Astrocyte of the spinal cord (primary cell): ENCODE measurements around the gene GIT1.
A peak's percentile ranks its signal among the peaks of the same experiment; 100 is the strongest.

Source experiments
- DNase-seq: peaks from one replicate; pipeline ENCODE4 v3.0.0; 2011; ENCODE audit warnings: low read depth, low spot score
- H3K4me3 ChIP-seq: 2 replicates; pipeline ENCODE4 v1.5.1; 2011; ENCODE audit warnings: low read depth, mild to moderate bottlenecking, low read length, moderate library complexity
- in situ Hi-C: cut with HindIII; loops from 2 replicates; pipeline ENCODE4 v1.10.0; 2017; ENCODE audit warnings: low sequenced_read_pairs
- TF ChIP-seq, protein P1 (sequence below): IDR thresholded peaks from 2 replicates; pipeline ENCODE4 v1.5.1; 2012; ENCODE audit warnings: low read depth, mild to moderate bottlenecking, low read length, inconsistent platforms

The GIT1 gene

GRCh38 chr17:29583324-29584248 is 5.9 kb downstream of the GIT1 start:
- in situ Hi-C loops, result no loop called here
- DNase-seq, result no peak
- H3K4me3 ChIP-seq, result no peak overlapping the region
- TF ChIP-seq, protein P1, sequence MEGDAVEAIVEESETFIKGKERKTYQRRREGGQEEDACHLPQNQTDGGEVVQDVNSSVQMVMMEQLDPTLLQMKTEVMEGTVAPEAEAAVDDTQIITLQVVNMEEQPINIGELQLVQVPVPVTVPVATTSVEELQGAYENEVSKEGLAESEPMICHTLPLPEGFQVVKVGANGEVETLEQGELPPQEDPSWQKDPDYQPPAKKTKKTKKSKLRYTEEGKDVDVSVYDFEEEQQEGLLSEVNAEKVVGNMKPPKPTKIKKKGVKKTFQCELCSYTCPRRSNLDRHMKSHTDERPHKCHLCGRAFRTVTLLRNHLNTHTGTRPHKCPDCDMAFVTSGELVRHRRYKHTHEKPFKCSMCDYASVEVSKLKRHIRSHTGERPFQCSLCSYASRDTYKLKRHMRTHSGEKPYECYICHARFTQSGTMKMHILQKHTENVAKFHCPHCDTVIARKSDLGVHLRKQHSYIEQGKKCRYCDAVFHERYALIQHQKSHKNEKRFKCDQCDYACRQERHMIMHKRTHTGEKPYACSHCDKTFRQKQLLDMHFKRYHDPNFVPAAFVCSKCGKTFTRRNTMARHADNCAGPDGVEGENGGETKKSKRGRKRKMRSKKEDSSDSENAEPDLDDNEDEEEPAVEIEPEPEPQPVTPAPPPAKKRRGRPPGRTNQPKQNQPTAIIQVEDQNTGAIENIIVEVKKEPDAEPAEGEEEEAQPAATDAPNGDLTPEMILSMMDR, result no peak

- DNase-seq, result no peak
- no peak overlapping the region for H3K4me3 ChIP-seq
- TF ChIP-seq, protein P1, result no peak
- in situ Hi-C loops, result no loop called here
Measured at GRCh38 chr17:29582772-29583171, 6.7 kb downstream of the GIT1 start.

- in situ Hi-C loops, result no loop called here
- TF ChIP-seq, protein P1, result no peak
- no peak for DNase-seq
- no peak overlapping the region for H3K4me3 ChIP-seq
Measured at GRCh38 chr17:29582254-29582765, 7.1 kb downstream of the GIT1 start.

GRCh38 chr17:29581583-29582253 is 7.7 kb downstream of the GIT1 start:
- in situ Hi-C loops, result no loop called here
- H3K4me3 ChIP-seq, result no peak overlapping the region
- no peak for DNase-seq
- TF ChIP-seq, protein P1, result no peak

- H3K4me3 ChIP-seq, result no peak overlapping the region
- in situ Hi-C loops, result no loop called here
- TF ChIP-seq, protein P1, result peak; percentile 87
- peak; percentile 77 for DNase-seq
Measured at GRCh38 chr17:29579866-29580771, 9.3 kb downstream of the GIT1 start.
